Adipocyte (in vitro differentiated cells): Measurements from ENCODE around the gene FCER2.

Source experiments
- DNase-seq: peaks from one replicate; pipeline ENCODE4 v3.0.0-alpha.2; 2015; ENCODE audit warnings: low read depth
- H3K27me3 ChIP-seq: replicated peaks from 2 replicates; pipeline ENCODE4 v1.7.0; 2013; ENCODE audit warnings: mild to moderate bottlenecking, low read length, moderate library complexity; ENCODE audit not compliant: control insufficient read depth, insufficient read depth
- H3K36me3 ChIP-seq: 2 replicates; pipeline ENCODE4 v1.7.0; 2013; ENCODE audit warnings: low read length, mild to moderate bottlenecking, moderate library complexity; ENCODE audit not compliant: control insufficient read depth, insufficient read depth, severe bottlenecking
- H3K4me1 ChIP-seq: 2 replicates; pipeline ENCODE4 v1.7.0; 2013; ENCODE audit warnings: mild to moderate bottlenecking, low read length, moderate library complexity; ENCODE audit not compliant: control insufficient read depth, insufficient read depth
- H3K4me3 ChIP-seq: 2 replicates; pipeline ENCODE4 v1.7.0; 2013; ENCODE audit warnings: mild to moderate bottlenecking, low read length, moderate library complexity
- H3K9ac ChIP-seq: 2 replicates; pipeline ENCODE4 v1.7.0; 2013; ENCODE audit warnings: mild to moderate bottlenecking, low read length, moderate library complexity
- H3K9me3 ChIP-seq: 2 replicates; pipeline ENCODE4 v1.7.0; 2013; ENCODE audit warnings: mild to moderate bottlenecking, low read length, moderate library complexity; ENCODE audit not compliant: control insufficient read depth

Gene FCER2

DNA sequence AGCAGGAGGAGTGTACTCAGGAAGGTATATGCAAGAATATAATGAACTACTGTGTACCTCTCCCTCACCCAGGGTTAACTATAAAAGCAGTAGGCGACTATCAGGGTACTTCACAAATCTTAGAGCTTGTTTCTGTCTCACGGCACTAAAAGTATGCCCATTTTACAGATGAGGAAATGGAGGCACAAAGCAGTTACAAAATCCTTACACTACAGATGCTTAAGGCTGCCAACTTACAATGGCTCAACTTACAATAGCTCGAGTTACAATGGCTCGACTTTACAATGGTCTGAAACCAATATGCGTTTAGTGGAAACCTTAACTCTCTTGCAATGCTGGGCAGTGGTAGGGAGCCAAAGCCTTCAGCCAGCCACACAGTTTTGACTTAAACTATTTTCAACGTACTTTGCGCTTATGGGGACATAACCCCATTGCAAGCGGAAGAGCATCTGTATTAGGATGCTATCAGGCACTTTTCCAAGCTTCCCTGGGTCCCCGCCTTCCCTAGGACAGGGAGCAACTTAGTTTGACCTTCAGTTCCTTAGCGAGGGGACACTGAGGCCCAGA, 4.1 kb downstream of the FCER2 start:
- no peak overlapping the region for H3K9ac ChIP-seq
- no peaks in the 10 kb centered on the region for H3K9me3 ChIP-seq
- H3K4me1 ChIP-seq: no peaks in the 10 kb centered on the region
- H3K27me3 ChIP-seq: peaks cover 50% of the 10 kb centered on the region
- H3K4me3 ChIP-seq: no peak overlapping the region
- no peak for DNase-seq
- H3K36me3 ChIP-seq: no peaks in the 10 kb centered on the region

DNA sequence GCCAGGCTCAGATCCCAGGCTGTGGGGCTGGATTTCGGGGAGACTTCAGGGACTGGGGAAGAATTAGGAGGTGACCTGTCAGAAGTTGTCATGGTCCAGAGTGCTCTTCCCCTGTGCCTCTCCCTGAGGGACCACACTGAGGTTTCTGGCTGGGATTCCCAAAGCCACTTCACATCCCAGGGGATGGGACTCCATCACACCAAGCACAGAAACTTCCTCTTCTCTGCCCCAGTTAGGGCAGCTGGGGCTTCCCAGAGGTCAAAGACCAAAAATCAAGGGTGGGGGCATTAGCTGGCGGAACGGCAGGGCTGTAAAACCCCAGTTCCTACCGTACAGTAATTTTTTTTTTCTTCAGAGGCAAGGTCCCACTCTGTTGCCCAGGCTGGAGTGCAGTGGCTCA, 7.4 kb downstream of the FCER2 start:
- no peak for DNase-seq
- Histone ChIP-seq H3K27me3 (peaks cover 44% of the 10 kb centered on the region), H3K4me1 (no peaks in the 10 kb centered on the region), H3K9me3 (peaks cover 8% of the 10 kb centered on the region), H3K4me3 (no peak overlapping the region), H3K9ac (no peak overlapping the region), H3K36me3 (no peaks in the 10 kb centered on the region)

DNA sequence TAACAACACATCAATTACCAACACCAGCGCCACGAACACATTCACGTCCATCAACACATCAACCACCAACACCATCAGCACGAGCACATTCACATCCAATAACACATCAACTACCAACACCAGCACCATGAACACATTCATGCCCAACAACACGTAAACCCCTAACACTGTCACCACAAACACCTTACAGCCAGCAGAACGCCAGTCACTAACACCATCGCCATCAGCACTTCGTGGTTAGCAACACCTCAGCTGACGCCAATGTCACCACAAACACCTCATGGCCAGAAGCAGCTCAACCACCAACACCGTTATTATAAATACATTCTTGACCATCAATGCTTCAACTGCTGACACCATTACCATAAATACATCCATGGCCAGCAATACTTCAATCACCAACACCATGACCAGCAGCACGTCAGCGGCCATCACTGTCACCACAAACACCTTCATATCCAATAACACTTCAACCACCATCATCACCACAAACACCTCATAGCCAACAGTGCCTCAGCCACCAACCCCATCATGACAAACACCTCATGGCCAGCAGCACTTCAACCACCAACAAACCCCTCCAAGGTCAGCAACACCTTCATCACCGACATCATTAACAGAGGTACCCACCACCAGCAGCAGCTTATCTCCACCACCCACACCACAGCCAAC, 9.4 kb downstream of the FCER2 start:
- DNase-seq: no peak
- H3K9me3 ChIP-seq: peaks cover 8% of the 10 kb centered on the region
- no peaks in the 10 kb centered on the region for H3K4me1 ChIP-seq
- no peak overlapping the region for H3K4me3 ChIP-seq
- H3K27me3 ChIP-seq: peaks cover 26% of the 10 kb centered on the region
- no peak overlapping the region for H3K9ac ChIP-seq
- no peaks in the 10 kb centered on the region for H3K36me3 ChIP-seq

DNA sequence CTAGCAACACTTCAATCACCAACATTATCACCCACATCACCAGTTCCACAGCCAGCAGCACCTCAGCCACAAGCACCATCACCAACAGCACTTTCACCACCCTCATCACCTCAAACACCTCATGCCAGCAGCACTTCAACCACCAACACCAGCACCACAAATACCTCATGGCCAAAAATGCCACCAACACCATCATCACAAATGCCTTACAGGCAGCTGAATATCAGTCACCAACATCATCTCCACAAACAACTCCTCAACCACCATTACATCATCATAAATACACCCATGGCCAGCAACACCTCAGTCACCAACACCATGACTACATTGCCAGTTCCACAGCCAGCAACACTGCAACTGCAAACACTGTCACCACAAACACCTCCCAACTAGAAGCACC, 10.4 kb downstream of the FCER2 start:
- no peaks in the 10 kb centered on the region for H3K4me1 ChIP-seq
- DNase-seq: no peak
- H3K9me3 ChIP-seq: peaks cover 8% of the 10 kb centered on the region
- no peak overlapping the region for H3K9ac ChIP-seq
- H3K4me3 ChIP-seq: no peak overlapping the region
- H3K27me3 ChIP-seq: peaks cover 18% of the 10 kb centered on the region
- H3K36me3 ChIP-seq: no peaks in the 10 kb centered on the region

DNA sequence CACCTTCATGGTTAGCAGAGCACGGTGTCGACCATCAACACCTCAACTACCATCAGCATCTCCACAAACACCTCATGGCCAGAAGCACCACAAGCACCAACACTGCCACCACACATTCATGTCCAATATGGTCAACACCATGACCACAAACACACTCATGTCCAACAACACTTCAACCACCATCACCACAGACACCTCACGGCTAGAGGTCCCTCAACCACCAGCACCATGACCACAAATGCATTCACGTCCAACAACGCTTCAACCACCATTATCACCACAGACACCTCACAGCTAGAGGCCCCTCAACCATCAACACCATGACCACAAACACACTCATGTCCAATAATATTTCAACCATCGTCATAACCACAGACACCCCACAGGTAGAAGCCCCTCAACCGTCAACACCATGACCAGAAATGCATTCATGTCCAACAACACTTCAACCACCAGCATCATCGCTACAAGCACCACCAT, 11.1 kb downstream of the FCER2 start:
- Histone ChIP-seq H3K9ac (no peak overlapping the region), H3K4me3 (no peak overlapping the region), H3K4me1 (no peaks in the 10 kb centered on the region), H3K36me3 (no peaks in the 10 kb centered on the region), H3K27me3 (peaks cover 14% of the 10 kb centered on the region), H3K9me3 (peaks cover 8% of the 10 kb centered on the region)
- DNase-seq: no peak

DNA sequence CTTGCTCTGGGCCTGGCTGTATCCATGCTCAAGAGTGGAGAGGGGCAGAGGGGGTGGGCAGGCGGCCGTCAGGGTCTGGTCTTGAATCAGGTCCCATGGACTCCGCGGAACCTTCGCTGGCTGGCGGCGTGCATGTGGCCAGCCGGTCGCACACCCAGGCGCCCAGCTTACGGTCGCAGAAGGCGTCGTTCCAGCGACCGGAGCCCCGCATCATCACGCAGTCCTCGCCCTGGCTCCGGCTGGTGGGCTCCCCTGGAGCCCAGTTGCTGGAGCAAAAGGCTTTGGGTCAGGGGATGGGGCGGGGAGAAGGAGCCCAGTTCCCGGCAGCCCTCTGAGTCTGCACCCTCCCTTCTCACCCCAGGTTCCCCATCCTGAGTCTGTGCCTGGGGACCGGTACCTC, 12.8 kb downstream of the FCER2 start:
- Histone ChIP-seq H3K4me3 (no peak overlapping the region), H3K9ac (no peak overlapping the region), H3K9me3 (peaks cover 8% of the 10 kb centered on the region), H3K4me1 (no peaks in the 10 kb centered on the region), H3K36me3 (no peaks in the 10 kb centered on the region), H3K27me3 (peaks cover 5% of the 10 kb centered on the region)
- DNase-seq: no peak

DNA sequence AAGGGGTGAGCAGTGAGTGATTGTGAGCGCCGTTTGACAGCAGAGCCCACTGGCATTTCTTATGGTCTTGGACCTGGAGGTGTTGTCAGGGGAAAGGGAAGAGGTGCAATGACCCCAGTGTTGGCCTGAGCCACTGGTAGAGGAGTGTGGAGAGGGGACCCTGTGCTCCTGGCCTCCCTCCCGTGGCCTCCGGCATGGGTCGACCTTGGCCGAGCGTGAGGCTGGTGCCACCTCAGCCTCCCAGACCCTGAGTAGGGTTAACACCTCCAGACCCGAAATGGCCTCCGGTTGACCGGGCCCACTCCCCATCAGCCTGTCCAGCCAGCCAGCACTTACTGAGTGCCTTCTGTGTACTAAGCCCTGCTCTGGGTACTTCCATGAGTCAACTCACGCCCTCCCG, 14.8 kb downstream of the FCER2 start:
- Histone ChIP-seq H3K9me3 (peaks cover 8% of the 10 kb centered on the region), H3K36me3 (peaks cover 14% of the 10 kb centered on the region), H3K27me3 (peaks cover 5% of the 10 kb centered on the region), H3K4me3 (no peak overlapping the region), H3K4me1 (peaks cover under 1% of the 10 kb centered on the region), H3K9ac (no peak overlapping the region)
- DNase-seq: no peak

DNA sequence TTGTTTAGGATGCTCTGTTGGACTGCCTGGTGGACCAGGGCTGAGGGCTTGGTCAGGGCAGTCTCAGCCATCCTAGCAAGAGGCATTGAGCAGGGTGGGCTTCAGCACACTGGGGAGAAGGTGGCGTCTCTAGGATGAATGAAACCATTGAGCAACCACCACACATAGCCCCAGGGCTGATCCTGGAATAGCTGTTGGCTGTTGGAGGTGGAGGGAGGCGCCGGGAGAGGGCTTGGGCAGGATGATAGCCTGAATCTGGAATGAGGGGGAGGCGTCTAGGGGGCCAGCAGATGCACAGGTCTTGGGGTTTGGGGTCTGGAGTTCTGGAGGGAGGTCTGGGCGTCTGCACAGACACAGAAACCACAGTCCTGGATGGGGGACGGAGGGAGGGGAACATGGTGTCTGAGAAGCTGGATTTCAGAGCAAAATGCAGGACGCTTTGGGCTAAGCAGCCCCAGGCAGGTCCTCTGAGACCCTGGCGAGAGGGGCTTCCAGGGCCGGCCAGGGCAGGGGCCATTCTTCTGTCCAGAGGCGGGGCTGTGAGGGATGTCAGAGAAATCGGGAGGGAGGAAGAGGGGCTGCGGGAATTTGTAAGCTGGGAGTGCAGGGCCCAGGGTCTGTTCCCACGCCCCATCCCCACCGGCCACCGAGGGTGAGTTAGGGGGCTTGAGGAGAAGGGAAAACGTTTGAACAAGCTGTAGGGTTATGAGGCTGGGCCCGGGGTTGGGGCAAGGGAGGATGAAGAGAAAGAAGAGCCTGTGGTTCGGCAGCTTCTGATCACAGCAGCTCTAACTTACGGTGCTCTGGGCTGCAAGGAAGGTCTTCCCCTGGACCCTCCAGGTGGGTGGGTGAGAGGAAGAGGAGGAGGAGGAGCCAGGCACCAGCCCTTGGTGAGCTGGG, 16.1 kb downstream of the FCER2 start:
- Histone ChIP-seq H3K27me3 (no peaks in the 10 kb centered on the region), H3K9me3 (no peaks in the 10 kb centered on the region), H3K4me1 (peaks cover 6% of the 10 kb centered on the region), H3K36me3 (peaks cover 14% of the 10 kb centered on the region), H3K4me3 (no peak overlapping the region), H3K9ac (no peak overlapping the region)
- DNase-seq: peak; percentile 12

DNA sequence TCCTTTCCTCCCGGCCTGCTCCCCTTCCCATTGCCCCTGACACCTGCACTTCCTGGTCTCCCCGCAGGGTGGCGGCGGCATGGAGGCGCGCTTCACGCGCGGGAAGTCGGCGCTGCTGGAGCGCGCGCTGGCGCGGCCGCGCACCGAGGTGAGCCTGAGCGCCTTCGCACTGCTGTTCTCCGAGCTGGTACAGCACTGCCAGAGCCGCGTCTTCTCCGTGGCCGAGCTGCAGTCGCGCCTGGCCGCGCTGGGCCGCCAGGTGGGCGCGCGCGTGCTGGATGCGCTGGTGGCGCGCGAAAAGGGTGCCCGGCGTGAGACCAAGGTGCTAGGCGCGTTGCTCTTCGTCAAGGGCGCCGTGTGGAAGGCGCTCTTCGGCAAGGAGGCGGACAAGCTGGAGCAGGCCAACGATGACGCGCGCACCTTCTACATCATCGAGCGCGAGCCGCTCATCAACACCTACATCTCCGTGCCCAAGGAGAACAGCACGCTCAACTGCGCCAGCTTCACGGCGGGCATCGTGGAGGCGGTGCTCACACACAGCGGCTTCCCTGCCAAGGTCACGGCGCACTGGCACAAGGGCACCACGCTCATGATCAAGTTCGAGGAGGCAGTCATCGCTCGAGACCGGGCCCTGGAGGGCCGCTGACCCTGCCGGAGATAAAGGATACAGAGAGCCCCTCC, 19.6 kb downstream of the FCER2 start:
- Histone ChIP-seq H3K27me3 (peaks cover 24% of the 10 kb centered on the region), H3K36me3 (peaks cover 14% of the 10 kb centered on the region), H3K4me1 (peaks cover 6% of the 10 kb centered on the region), H3K9me3 (no peaks in the 10 kb centered on the region), H3K4me3 (peak overlapping the region; percentile 95), H3K9ac (peak overlapping the region; percentile 99)
- no peak for DNase-seq

DNA sequence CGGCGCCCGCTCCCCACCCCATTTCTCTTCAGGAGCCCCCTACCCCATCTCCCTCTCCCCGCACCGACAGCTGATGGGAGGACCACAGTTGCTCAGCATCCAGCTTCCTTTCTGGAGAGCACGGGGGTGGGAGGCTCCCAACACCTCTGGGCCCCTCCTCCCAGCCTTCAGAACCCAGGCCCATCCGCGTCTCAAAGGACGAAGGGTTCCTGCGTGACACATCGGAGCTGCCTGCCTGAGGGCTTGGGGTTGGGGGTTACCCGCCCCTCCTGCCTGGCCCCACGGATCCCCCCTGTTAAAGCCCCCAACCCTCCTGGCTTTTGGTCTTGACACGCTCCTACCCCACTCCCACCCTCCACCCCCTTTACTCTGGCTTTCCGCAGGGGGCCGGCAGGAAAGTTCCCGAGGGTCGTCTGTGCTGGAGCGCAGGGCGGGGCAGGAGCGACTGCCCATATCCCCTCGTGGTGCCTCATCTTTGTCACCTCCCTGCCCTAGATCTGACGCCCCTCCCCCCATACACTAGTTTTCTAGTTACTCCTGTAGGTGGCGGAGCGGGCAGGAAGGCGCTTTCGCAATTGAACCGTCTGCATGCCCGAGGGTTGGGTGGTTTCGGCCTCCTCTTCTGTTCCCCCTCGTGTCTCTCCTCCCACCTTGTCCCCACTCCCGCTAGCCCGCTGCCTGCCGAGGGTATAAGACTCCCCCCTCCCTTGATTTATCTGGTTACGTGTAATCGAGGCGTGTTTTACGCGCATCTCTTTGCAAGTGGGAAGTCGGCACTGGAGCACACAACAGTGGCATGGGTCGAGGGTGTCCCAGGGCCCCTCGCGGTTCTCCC, 20.4 kb downstream of the FCER2 start:
- peaks cover 6% of the 10 kb centered on the region for H3K4me1 ChIP-seq
- peaks cover 31% of the 10 kb centered on the region for H3K27me3 ChIP-seq
- peaks cover 14% of the 10 kb centered on the region for H3K36me3 ChIP-seq
- H3K4me3 ChIP-seq: peak overlapping the region; percentile 95
- H3K9me3 ChIP-seq: no peaks in the 10 kb centered on the region
- DNase-seq: peak; percentile 93
- H3K9ac ChIP-seq: peak overlapping the region; percentile 99
